HUDEP-2 (cell line): ENCODE measurements around the gene ARSG.
A peak's percentile ranks its signal among the peaks of the same experiment; 100 is the strongest.

Source experiments
- DNase-seq, 76 experiments: peaks; one replicate each; lab custom pipeline; 2025; ENCODE audit not compliant: unreplicated experiment in 76 of 76; lab: John Stamatoyannopoulos, UW

The ARSG gene

GRCh38 chr17:68424203-68424602 lies 132.9 kb downstream of the ARSG start:
- DNase-seq, result no peak

DNA sequence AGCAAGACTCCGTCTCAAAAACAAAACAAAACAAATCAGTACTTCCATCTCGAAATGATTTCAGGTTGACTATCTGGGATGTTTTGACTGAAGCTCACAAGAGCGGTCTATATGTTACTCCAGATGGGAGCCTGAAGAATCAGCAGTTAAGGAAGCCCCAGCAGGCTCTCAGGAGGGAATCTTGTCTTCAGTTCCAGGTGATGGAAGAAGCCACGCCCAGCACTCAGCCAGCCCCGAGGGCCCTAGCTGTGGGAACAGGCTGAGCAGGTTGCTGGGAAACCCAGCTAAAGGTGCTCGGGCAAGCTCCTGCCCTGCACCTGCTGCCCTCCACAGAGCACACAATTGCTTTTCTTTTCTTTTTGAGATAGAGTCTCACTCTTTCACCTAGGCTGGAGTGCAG lies 133.6 kb downstream of the ARSG start:
- DNase-seq, result no peak

GRCh38 chr17:68425979-68426378 lies 134.7 kb downstream of the ARSG start:
- no peak for DNase-seq

GRCh38 chr17:68427575-68427974 lies 136.3 kb downstream of the ARSG start:
- DNase-seq, result no peak

DNA sequence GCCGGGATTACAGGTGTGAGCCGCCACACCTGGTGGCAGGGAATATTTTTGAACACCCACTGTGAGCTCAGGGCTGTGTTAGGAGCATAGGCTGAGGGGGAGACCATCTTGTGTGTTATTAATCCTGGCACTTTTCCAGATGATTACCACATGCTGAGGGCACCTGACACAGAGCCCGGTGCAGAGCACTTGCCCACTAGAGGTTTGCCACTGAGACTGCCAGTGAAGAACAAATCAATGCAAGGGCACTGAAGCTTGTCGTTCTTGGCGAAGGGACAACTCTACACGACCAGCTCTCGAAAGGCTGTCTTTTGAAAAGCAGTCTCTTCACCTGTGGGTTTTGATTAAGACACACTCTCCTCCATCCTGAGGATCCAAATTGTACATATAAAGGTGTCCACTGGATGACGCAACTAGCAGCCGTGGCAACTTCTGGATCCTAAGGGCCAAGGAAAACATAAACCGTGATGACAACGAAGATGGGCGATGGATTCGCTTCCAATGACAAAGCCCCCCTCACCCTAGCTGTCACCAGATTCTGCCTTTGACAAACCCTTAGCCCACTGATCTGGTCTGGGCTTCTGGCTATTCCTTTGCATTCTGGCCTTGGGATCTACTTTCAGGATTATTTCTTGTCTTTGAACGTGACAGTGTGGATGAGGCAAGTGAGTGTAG lies 137.3 kb downstream of the ARSG start:
- DNase-seq, result no peak

DNA sequence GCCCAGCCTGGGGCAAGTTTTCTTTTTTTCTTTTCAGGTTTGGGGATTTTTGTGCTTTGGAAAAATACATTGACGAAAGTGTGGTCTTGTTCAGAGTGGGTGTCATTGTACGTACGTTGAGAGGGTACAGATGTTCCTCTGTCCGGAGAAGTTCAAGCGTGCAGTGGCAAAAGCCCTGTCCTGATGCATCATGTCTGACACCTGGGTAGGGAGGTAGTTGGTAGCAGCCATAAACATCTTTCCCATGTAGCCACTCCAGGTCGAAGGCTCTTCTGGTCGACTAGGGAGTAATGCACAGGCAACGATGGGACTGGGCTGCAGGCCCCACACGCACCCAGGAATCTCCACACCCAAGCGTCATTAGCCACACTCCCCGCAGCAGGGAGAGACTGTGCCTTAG lies 138.6 kb downstream of the ARSG start:
- DNase-seq, result no peak

- no peak for DNase-seq
These were observed 139.8 kb downstream of the ARSG start for GRCh38 chr17:68431045-68431608.

GRCh38 chr17:68431661-68432071 lies 140.4 kb downstream of the ARSG start:
- DNase-seq, result peak in 7 of 76 experiments; percentile 3 to 33 (median 21)

- DNase-seq, result no peak
These were observed 141.0 kb downstream of the ARSG start for GRCh38 chr17:68432086-68432864.

DNA sequence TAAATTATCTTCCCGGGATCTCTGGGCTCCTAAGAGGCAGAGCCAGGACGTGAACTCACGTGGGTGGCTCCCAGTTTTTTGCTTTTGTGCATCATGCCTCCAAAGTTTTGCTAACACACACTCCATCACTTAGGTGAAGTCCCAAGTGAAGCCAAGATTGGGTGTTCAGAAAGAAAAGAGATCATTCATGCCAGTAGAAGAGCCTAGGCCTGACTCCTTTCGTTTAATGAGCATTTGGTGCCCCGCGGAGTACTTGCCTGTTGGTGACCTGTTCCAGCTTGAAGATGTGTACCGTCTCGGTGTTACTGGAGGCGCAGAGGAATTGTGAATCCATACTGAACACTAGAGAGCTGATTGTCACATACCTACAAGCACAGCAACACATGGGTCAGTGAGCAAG lies 141.9 kb downstream of the ARSG start:
- no peak for DNase-seq

GRCh38 chr17:68433911-68434508 lies 142.7 kb downstream of the ARSG start:
- DNase-seq, result no peak

- no peak for DNase-seq
These were observed 144.1 kb downstream of the ARSG start for GRCh38 chr17:68435361-68435760.

DNA sequence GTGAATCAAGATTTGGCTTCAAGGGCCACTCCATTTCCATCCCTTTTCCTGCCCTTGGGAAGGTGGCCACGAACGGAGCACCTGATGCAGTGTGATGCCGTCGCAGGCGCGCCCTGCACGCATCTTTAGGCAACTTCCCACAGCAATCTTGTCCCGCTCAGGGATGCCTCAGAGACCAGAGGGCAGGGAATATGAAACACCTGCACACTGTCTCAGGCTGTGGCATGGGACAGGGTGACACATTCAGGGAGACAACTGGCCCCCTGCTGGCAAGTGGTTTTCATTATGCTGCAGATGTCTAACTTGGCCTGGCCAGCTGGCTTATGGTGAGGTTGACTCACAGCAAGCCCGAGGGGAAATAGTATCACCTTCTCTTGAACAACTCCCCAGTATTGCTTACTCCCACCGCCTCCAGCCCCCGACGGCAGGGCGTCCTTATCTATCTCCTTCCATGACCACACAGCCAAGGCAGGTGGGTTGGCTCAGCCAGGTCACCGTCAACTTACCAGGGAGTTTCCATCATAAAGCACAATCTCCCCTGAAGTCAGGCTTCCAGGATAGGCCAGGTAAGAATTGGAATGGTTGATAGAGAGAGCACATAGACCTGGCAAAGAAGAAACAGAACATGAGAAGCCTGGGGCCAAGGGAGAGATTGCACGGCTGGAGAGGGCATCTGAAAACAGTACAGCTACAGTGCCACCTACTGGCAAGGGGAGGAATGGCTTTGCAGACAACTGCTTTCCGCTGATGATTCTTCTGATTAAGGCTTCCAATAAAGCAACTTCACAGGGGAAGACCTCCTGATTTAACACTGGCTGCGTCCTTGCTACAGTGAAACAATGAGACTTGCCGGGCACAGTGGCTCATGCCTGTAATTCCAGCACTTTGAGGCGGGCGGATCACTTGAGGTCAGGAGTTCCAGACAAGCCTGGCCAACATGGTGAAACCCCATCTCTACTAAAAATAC lies 144.9 kb downstream of the ARSG start:
- peak in 72 of 76 experiments; percentile 6 to 86 (median 67) for DNase-seq

GRCh38 chr17:68437979-68438822 lies 146.9 kb downstream of the ARSG start:
- DNase-seq, result peak in 72 of 76 experiments; percentile 11 to 73 (median 54)

- no peak for DNase-seq
These were observed 148.5 kb downstream of the ARSG start for GRCh38 chr17:68439656-68440290.

- DNase-seq, result no peak
These were observed 149.2 kb downstream of the ARSG start for GRCh38 chr17:68440526-68440925.

DNA sequence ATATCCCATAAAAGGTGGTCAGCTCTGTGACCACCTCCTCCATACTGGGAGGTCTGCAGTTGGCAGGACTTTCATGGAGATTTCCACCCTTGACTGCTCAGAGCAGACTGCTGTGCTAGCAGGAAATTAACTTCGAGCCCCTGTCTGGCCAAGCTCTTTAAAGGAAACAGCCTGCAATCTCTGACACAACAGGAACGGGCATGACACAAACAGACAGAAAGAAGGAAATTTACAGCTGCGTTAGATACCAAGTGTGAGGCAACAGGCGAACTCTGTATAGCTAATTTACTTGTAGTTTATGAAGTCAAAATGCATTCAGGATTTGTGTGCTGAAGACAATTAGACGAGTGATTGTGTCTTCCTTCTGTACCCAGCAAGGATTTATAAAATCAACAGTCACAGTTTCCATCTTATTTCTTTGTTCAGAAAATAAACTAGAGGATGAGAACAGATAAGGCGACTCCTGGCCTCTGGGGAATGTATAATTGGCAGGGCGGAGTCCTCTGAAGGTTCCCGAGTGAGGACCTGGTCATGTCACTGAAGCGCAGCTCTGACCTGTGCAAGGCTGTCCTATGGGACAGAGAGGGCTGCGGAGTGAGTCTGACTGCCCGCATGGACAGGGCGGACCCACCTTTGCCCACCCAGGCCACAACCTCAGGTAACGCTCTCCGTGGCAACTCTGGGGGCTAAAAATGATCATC lies 149.9 kb downstream of the ARSG start:
- DNase-seq, result no peak

GRCh38 chr17:68443972-68444464 lies 152.7 kb downstream of the ARSG start:
- no peak for DNase-seq
